Stimulated activated CD4-positive, alpha-beta T cell treated with anti-CD3 and anti-CD28 coated beads, Interleukin-12 subunit alpha, Interleukin-12 subunit beta, amount 100 ng/mL, for 4 hours (primary cell): ENCODE measurements around the gene HNF1A.
"Not testable (repeated sequence)": the region's sequence is repeated elsewhere in the genome, so short reads cannot be mapped to it uniquely, and the experiment has no call there.

Experiments used
- DNase-seq: peaks from one replicate; pipeline ENCODE4 v3.0.0-alpha.2; 2020

The HNF1A gene

DNA sequence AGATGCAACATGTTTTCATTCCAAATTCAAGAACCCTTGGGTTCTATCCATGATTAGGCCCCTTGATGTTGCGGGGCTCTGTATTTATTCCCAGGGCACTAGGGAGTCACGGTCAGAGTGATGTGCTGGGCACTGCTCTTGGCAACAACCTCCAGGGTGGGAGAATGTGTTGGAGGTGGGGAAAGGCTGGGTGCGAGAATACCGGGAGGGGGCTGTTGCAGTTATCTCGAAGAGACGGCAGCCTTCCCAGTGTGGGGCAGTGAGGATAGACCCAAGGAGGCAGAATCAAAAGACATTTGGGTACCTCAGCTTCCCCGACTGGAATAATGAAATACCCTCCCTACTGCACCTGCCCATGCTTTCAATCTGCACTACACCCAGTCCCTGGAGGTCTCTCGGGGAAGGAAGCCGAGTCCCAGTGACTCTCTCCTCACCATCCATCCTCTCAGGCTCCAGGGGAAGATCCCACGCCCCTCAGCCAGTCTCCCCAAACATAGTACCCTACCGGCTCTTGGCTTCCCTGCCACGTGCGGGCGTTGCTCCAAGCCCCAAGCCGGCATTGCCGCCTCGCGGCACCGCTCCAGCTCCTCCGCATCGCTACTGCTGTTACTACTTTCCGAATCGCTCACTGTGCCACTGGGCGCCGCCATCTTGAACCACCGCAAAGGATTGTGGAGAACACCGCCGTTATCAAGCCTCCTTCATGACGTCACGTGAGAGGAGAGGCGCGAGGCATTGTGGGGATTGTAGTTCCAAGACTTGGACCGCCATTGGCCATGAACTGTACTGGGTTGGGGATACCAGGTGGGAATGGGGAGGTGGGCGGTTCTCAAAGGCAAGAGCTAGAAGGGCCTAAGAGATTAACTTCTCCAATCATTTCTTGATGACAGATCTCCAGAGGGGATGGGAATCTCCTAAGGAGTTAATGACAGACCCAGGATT, 37.8 kb downstream of the HNF1A start, which contains the start of gene C12orf43:
TSS of gene C12orf43 (minus strand) at position 663 of the 942 bp plus-strand sequence. CDS start at position 650, 13 bp downstream.
- DNase-seq, result peak; percentile 85

DNA sequence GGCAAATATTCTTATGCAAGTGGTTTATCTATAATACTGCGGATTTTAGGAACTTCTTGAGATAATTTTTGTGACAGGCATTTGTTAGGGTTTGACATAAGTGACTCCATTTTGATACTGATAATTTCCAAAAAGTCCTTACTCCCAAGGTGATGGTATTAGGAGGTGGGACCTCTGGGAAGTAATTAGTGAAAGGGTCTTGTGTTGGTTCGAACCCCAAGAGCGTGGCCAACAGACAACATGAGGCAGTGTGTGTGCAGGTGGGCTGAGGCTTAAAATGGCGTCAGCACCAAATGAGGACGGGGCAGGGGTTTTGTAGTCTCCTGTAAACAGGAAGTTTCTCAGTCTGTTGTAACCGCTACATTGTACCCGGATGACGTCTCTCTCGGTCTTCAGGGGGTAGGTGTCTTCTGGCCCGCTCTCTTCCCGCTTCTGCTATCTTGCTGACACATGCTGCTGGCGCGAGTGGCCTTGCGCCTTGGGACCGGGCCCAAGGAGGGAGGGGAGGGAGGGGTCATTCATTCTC, 39.7 kb downstream of the HNF1A start:
- no peak for DNase-seq

DNA sequence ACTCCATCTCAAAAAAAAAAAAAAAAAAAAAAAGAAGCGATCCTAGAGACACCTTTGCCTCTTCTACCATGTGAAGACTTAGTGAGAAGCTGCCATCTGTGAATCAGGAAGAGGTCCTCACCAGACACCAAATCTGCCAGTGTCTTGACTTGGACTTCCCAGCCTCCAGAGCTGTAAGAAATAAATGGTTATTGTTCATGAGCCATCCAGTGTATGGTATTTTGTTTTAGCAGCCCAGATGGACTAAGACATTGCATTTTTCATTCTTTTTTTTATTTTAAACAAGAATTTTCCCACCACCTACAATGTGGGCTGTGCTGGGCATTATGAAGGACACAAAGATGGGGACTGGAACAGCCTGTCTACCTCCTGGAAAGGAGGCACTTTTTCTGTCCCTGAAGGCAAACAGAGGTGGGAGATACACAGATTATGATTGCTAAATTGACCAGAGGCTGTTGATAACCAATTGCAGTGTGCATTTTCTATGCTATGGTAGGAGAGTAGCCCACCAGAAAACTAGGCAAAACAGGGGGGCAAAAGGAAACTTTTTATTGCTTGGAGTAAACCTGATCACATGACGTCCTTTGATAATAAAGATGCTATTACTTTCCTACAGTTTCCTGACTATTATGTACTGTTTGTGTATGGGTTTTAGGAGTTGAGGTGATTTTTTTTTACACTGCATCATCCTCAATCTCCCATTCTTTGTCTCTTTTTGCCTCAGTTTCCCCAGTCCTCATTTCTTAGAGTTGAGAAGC, 40.7 kb downstream of the HNF1A start:
- DNase-seq, result no peak

DNA sequence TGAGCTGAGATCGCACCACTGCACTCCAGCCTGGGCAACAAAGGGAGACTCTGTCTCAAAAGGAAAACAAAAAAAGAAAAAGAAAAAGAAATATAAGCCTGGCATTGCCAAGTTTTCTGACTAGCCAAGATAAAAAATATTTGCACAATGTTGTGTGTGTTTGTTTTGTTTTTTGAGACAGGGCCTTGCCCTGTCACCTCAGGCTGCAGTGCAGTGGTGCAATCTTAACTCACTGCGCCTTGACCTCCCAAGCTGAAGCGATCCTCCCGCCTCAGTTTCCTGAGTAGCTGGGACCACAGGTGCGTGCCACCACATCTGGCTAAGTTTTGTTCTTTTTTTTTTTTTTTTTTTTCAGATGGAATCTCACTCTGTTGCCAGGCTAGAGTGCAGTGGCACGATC, 43.4 kb downstream of the HNF1A start:
- no peak for DNase-seq

DNA sequence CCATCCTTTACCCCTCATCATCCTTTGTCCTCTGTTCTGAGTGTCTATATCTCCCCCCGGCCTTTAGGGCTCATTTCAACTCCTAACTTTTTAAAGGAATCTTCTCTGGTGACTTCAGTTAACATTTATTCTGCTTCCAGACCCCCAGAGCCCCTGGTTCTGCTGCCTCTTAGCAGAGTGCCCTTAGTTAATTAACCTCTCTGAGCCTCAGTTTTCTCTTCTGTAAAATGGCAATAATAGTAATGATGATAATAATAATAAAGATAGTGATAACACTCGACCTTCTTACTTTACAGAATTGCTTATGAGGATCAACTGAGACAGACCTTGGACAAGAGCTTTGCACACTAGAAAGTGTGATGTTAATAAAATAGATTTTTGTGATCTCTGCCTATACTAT, 44.4 kb downstream of the HNF1A start:
- no peak for DNase-seq

DNA sequence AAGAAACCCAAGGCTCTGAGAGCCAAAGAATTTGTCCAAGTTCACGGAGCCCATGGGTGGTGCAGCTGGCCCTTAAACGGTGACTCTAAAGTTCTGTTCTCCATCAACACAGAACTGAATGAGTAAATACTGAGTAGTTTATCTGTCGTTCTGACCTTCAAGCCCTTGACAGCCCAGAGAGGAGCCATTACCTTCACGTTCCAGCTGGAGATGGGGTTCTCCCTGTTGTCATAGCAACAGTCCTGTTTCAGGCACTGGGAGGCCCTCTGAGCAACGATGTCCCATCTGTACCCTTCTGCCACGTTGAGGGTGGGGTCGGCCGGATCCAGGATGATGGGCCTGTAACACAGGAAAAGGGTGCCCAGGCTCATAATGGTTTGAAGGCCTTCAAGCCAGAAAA, 45.5 kb downstream of the HNF1A start:
- DNase-seq, result no peak

DNA sequence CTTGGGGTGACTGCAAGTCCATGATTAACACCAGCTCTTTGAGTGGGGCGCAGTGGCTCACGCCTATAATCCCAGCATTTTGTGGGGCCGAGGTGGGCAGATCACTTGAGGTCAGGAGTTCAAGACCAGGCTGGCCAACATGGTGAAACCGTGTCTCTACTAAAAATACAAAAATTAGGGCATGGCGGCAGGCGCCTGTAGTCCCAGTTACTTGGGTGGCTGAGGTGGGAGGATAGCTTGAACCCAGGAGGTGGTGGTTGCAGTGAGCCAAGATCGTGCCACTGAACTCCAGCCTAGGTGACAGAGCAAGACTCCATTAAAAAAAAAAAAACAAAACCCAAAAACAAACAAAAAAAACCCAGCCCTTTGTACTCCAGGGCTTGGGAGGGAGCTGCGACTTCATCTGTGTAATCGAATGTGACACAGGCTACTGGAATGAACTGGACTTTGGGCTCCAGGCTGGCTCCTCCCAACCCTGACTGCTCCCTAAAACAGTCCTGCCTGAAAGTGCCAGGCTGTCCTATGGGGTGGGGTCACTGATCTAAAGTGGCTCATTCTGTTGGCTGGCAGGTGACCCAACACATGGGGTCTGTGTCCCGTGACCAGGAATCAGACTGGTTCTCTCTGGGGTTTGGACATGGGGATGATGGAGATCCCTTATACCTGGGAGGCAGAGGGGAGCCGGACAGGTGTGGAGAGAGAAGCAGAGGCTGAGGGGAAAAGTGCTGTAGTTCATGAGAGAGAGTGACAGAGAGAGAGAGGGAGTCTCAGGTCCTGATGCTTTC, 47.3 kb downstream of the HNF1A start:
- DNase-seq, result no peak

DNA sequence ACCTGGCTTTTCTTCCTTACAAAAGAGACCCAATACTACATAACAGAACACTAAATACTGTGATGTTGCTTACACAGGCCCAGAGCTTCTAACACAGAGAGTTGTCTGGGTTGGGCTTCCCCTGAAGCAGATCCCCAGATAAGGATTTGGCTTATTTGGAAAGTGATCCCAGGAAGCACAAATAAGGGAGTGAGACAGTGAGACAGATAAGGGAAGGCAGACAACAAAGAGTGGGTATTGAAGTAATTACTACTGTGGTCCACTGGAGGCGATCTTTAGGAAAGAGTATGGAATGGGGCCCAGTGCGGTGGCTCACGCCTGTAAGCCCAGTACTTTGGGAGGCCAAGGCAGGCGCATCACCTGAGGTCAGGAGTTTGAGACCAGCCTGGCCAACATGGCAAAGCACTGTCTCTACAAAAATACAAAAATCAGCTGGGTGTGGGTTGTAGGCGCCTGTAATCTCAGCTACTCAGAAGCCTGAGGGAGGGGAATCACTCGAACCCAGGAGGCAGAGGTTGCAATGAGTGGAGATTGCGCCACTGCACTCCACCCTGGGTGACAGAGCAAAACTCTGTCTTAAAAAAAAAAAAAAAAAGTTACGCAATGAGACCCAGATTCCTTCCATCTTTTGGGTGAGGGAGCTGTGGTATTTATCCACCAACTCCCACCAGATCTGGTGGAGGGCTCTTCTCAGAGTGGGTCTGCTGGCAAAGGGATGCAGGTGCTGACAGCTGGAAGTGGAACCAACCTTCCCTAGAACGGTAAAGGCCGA, 48.1 kb downstream of the HNF1A start:
- no peak for DNase-seq

DNA sequence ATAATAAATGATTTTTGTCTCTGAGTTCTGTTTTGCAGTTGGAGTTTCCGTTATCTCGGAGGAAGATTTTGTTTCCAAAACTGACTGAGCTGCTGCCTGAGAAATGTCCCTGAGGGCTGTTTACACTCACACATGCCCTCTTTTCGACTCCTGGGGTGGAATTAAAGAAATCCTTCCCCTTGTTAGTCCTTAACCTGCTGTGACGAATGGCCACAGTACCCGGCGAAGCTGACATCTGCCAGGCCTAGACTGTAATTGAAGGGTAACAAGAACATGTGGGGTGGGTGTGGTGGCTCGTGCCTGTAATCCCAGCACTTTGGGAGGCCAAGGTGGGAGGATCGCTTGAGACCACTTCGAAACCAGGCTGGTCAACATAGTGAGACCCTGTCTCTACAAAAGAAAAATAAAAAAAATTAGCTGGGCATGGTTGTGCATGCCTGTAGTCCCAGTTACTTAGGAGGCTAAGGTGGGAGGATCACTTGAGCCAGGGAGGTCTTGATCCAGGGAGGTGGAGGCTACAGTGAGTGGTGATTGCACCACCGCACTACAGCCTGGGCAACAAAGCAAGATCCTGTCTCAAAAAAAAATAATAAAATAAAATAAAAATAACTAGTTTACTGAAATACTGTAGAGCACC, 52.4 kb downstream of the HNF1A start:
- no peak for DNase-seq

DNA sequence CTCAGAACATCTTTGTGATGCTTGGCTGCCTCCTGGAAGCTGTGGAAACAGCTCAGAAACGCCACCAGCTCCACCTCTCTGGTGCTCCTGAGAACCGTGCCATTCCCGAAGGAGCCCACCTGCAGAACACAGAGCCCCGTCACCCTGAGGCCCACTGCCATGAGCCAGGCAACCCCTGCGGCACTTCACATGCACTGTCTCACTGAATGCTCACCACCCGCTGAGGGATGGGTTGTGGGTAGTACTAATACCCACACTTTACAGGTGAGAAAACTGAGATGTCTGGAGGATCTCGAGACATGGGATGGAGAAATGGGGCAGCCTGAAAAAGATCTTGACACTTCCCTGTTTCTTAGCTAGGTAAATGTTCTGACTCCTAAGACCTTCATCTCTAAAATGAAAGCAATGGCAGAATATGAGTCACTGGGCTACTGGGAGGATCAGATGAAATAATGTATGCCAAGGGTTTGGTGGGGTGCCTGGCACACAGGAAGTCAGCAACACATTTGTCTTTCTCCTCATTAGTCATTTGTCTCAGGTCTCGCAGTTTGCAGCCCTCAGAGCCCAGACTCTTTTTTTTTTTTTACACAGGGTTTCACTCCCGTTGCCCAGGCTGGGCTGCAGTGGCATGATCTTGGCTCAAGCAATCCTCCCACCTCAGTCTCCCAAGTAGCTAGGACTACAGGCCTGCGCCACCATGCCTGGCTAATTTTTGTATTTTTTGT, 55.4 kb downstream of the HNF1A start:
- peak; percentile 32 for DNase-seq

DNA sequence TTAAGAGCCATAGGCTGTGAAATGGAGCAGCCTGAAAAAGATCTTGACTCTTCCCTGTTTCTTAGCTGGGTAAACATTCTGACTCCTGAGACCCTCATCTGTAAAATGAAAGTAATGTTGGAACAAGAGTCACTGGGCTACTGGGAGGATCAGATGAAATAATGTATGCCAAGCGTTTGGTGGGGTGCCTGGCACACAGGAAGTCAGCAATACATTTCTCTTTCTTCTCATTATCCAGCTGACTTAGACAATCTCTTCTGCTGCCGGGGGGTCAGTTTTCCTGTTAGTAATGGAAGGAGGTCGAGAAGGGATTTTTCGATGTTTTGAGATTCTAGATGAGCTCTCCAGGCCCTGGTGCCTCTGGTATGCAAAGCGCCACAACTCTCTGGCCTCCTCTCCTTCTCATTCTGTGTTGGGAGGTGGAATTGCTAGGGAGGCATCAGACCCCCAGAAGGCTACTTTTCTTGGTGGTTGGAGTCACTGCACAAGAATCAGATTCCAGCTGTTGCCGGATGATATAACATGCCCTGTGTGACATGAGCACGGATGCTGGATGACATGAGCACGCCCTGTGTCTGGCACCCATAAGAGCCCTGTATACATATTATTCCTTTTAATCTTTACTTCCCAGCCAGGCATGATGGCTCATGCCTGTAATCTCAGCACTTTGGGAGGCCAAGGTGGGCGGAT, 56.4 kb downstream of the HNF1A start:
- DNase-seq, result no peak

DNA sequence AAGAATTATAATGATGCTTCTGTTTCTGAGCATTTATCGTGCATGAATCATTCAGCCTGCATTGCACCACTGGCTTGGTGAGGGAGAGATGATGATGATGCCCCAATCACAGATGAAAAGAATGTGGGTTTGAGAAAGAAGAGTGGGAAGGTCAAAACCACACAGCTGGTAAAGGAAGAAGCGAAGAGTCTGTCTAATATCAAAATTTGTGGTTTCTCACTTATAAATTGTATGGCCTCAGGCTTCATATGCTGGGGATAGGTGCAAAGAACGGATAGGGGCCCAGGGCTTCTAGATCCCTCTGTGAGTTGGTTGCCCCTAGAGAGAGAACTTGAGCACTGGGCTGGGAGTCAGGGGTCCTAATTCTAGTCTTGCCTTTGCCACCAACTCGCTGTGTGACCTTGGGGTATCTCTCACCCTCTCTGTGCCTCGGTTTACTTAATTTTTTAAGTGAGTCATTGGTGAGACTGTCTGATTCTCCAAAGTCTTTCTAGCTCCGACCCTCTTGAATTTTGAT, 58.5 kb downstream of the HNF1A start:
- DNase-seq, result no peak

DNA sequence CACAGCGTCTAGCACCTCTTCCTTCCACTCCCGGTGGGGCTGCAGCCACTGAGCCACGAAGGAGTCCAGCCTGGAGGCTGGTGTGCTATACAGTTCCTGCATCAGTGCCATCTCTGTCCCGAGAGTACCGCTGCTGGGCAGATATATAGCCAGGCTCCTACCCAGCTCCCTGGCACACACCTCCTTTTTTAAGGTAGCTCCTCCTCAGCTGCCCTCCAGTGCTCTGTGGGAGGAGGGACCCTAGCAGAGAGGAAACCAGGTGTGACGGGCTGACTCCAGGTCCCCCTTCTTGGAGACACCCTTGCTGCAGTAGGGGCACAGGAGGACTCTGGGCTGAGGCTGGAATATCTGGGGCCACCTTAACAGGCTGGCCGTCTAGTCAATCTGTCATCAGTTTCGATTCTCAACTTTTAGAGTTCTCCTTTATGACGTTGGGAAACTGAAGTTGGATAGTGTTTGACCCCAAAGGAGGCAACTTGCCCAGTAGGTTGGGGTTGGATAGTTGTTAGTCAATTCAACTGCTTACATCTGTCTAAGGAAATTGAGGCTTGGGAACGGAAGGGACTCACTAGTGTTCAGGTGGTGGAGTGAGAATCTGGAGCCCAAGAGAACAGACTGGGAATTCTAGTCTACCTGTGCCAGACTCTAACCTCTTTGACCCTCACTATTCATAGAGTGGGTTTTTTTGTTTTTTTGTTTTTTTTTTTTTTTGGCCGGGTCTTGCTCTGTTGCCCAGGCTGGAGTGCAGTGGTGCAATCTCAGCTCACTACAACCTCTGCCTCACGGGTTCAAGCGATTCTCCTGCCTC, 60.7 kb downstream of the HNF1A start, which contains the start of gene OASL:
TSS of gene OASL (minus strand) at position 386 of the 808 bp plus-strand sequence. CDS start at position 111, 275 bp downstream.
- DNase-seq, result peak; percentile 29

DNA sequence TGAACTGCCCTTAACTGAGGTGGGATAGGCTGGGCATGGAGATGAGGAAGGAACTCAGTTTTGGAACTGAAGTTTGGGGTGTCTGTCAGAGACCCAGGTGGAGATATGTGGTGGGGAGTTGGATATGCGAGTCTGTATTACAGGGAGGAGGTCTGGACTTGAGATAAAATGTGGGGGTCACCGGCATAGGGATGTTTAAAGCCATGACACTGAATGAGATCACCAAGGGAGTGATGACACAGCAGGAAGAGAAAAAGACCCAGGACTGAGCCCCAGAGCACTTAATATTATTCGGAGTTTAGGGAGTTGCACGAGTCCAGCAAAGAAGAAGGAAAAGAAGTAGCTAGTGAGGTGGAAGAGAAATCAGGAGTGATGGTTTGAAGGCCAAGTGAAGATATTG, 64.7 kb downstream of the HNF1A start:
- DNase-seq, result no peak

DNA sequence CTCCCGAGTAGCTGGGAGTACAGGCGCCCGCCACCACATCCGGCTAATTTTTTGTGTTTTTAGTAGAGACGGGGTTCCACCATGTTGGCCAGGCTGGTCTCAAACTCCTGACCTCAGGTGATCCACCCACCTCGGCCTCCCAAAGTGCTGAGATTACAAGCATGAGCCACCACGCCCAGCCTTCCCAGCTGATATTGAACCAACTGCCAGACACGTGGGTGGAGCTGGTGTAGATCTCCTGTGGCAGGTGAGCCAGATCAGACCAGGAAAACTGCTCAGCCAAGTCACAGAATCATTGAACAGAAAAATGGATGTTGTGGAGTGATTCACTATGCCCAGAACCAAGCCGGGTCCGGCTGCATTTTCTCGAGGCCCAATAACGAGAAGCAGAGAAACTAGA, 69.1 kb downstream of the HNF1A start:
- DNase-seq, result not testable (repeated sequence)

DNA sequence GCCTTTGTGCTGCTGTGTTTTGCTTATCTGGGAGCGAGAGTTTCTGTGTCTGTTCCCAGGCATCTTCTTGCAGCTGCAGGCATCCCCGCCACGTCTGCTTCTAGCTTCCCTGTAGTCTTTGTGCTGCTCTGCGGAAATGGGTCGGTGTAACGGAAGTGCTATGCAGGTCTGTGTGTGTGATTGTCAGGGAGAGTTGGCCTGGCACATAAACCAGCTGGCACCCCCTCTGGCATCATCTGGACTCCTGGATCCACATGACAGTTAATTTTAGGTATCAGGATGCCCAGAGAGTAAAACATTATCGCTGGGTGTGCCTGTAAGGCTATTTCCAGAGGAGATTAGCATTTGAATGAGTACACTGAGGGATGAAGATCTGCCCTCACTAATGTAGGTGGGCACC, 70.1 kb downstream of the HNF1A start:
- DNase-seq, result no peak

DNA sequence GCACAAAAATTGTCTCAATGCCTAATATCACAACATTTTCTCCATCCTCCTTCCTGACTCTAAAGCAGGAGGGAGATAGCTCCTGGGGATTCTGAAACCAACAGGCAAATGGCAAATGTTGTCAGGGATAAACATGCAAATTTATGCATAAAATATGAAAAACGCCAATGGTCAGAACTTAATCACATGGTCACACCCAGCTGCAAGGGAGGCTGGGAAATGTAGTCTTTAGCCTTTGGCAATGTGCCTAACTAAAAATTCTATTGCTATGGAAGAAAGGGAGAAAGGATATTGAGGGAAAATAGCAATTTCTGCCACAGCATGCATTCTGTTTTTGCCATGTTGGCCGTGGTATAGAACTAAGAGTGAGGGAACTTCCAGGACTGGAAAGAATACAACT, 72.4 kb downstream of the HNF1A start:
- no peak for DNase-seq
